Smooth muscle cell (in vitro differentiated cells): ENCODE data around the gene SULT1A2. TPM values are rescaled to one million over a fixed set of nuclear protein-coding genes. Genes with fewer than 3 reads are reported as not detected.
A peak's percentile ranks its signal among the peaks of the same experiment; 100 is the strongest.

Experiments used
- DNase-seq: peaks from one replicate; lab custom pipeline; 2025; ENCODE audit not compliant: unreplicated experiment; lab: John Stamatoyannopoulos, UW
- H2AFZ ChIP-seq: fragments of 200-600 bp; sonication (generic); 2 replicates; pipeline ENCODE4 v1.6.0; 2016; ENCODE audit warnings: antibody characterized with exemption, low read depth, mild to moderate bottlenecking
- H3F3A ChIP-seq: fragments of 200-600 bp; sonication (generic); 2 replicates; pipeline ENCODE4 v1.6.0; 2017; ENCODE audit warnings: antibody characterized with exemption, low read depth
- H3K27ac ChIP-seq: fragments of 200-600 bp; sonication (generic); 2 replicates; pipeline ENCODE4 v1.5.1; 2016; ENCODE audit warnings: low read depth, mild to moderate bottlenecking
- H3K27me3 ChIP-seq: fragments of 200-600 bp; sonication (generic); 2 replicates; pipeline ENCODE4 v1.6.1; 2016; ENCODE audit warnings: low read depth, mild to moderate bottlenecking
- H3K36me3 ChIP-seq: fragments of 200-600 bp; sonication (generic); 2 replicates; pipeline ENCODE4 v1.5.1; 2016; ENCODE audit warnings: low read depth
- H3K4me1 ChIP-seq: fragments of 200-600 bp; sonication (generic); 2 replicates; pipeline ENCODE4 v1.5.1; 2016; ENCODE audit warnings: low read depth
- H3K4me2 ChIP-seq: fragments of 200-600 bp; sonication (generic); 2 replicates; pipeline ENCODE4 v1.6.0; 2016; ENCODE audit warnings: mild to moderate bottlenecking
- H3K4me3 ChIP-seq: fragments of 200-600 bp; sonication (generic); 2 replicates; pipeline ENCODE4 v1.5.1; 2016; ENCODE audit warnings: mild to moderate bottlenecking
- H3K79me2 ChIP-seq: fragments of 200-600 bp; sonication (generic); 2 replicates; pipeline ENCODE4 v1.6.0; 2016; ENCODE audit warnings: low read depth, mild to moderate bottlenecking
- H3K9ac ChIP-seq: fragments of 200-600 bp; sonication (generic); 2 replicates; pipeline ENCODE4 v1.6.0; 2016; ENCODE audit warnings: low read depth
- H3K9me3 ChIP-seq: fragments of 200-600 bp; sonication (generic); replicated peaks from 2 replicates; pipeline ENCODE4 v1.5.1; 2016; ENCODE audit warnings: low read depth
- H4K20me1 ChIP-seq: fragments of 200-600 bp; sonication (generic); 2 replicates; pipeline ENCODE4 v1.6.0; 2016; ENCODE audit warnings: low read depth
- CTCF ChIP-seq: fragments of 200-600 bp; sonication (generic); IDR thresholded peaks from 2 replicates; pipeline ENCODE4 v1.5.1; 2017; ENCODE audit warnings: borderline replicate concordance, mild to moderate bottlenecking, antibody characterized with exemption; ENCODE audit not compliant: insufficient read depth, poor library complexity, severe bottlenecking
- WGBS: methylation state at CpG from one replicate; pipeline ENCODE4 v1.1.7; 2016; ENCODE audit warnings: low lambda C conversion rate; 5-methylcytosine and 5-hydroxymethylcytosine counted together
- polyA plus RNA-seq: library from polyadenylated mRNA; unstranded; fragments of >200 nt; fragmentation: Nextera tagmentation; extraction: Ambion mirVana; gene quantifications from 2 replicates; pipeline ENCODE4 v1.2.1, GENCODE V29; 2016
- total RNA-seq: library from RNA; depleted of rRNA; stranded (reverse); fragments of >200 nt; gene quantifications from 2 replicates; pipeline ENCODE4 v1.2.3, GENCODE V29; 2014

Gene SULT1A2
- total and polyA plus RNA-seq, 2 experiments from 2014 or later = not detected

- H3K4me1 ChIP-seq = peaks cover 6% of the 10 kb centered on the region
- H3K4me2 ChIP-seq = no peak overlapping the region
Measured at GRCh38 chr16:28573738-28574718, 22.8 kb downstream of the SULT1A2 start.

GRCh38 chr16:28572696-28573510 is 23.9 kb downstream of the SULT1A2 start:
- Histone ChIP-seq H3K4me1 (peaks cover 6% of the 10 kb centered on the region), H4K20me1 (no peaks in the 10 kb centered on the region), H3K9ac (no peak overlapping the region), H3K4me3 (no peak overlapping the region), H3K36me3 (no peaks in the 10 kb centered on the region), H3K27me3 (no peaks in the 10 kb centered on the region), H3K27ac (peak overlapping the region; percentile 10), H3F3A (no peaks in the 10 kb centered on the region), H3K79me2 (no peaks in the 10 kb centered on the region), H2AFZ (no peak overlapping the region), H3K9me3 (no peaks in the 10 kb centered on the region), H3K4me2 (peak overlapping the region; percentile 13)
- no peak for DNase-seq
- no peak for TF ChIP-seq CTCF
- 47% methylated on average over 13 of the region's 15 CpGs for WGBS

More at GRCh38 chr16:28573738-28574718, 22.8 kb downstream of the SULT1A2 start:
- H3K9ac ChIP-seq = no peak overlapping the region
- no peaks in the 10 kb centered on the region for H4K20me1 ChIP-seq
- H3K36me3 ChIP-seq = no peaks in the 10 kb centered on the region
- no peaks in the 10 kb centered on the region for H3K9me3 ChIP-seq
- no peaks in the 10 kb centered on the region for H3K27me3 ChIP-seq
- WGBS = 91% methylated on average over 17 of the region's 17 CpGs
- DNase-seq = no peak
- H3K27ac ChIP-seq = no peak overlapping the region
- no peaks in the 10 kb centered on the region for H3K79me2 ChIP-seq
- H3K4me3 ChIP-seq = no peak overlapping the region
- no peaks in the 10 kb centered on the region for H3F3A ChIP-seq
- no peak for TF ChIP-seq CTCF
- H2AFZ ChIP-seq = no peak overlapping the region

- H3K27ac ChIP-seq = no peak overlapping the region
- WGBS = 95% methylated on average over 4 of the region's 4 CpGs
- no peak for TF ChIP-seq CTCF
- H3F3A ChIP-seq = no peaks in the 10 kb centered on the region
- no peaks in the 10 kb centered on the region for H3K36me3 ChIP-seq
- H3K27me3 ChIP-seq = no peaks in the 10 kb centered on the region
- H2AFZ ChIP-seq = no peak overlapping the region
- H3K9ac ChIP-seq = no peak overlapping the region
- no peak for DNase-seq
- H4K20me1 ChIP-seq = no peaks in the 10 kb centered on the region
- peaks cover 4% of the 10 kb centered on the region for H3K9me3 ChIP-seq
- H3K4me3 ChIP-seq = no peak overlapping the region
- H3K4me2 ChIP-seq = no peak overlapping the region
- H3K79me2 ChIP-seq = peaks cover 5% of the 10 kb centered on the region
- peaks cover 6% of the 10 kb centered on the region for H3K4me1 ChIP-seq
Measured at GRCh38 chr16:28569968-28570752, 26.7 kb downstream of the SULT1A2 start.
